Activated CD4-positive, alpha-beta T cell treated with anti-CD3 and anti-CD28 coated beads for 24 hours (primary cell): ENCODE measurements around the gene TRIM2.
A peak's percentile ranks its signal among the peaks of the same experiment; 100 is the strongest.

Experiments
- DNase-seq, 2 donors: peaks; one replicate each; pipeline ENCODE4 v3.0.0-alpha.2; 2020; ENCODE audit warnings: low read depth in 2 of 2

TRIM2 gene

DNA sequence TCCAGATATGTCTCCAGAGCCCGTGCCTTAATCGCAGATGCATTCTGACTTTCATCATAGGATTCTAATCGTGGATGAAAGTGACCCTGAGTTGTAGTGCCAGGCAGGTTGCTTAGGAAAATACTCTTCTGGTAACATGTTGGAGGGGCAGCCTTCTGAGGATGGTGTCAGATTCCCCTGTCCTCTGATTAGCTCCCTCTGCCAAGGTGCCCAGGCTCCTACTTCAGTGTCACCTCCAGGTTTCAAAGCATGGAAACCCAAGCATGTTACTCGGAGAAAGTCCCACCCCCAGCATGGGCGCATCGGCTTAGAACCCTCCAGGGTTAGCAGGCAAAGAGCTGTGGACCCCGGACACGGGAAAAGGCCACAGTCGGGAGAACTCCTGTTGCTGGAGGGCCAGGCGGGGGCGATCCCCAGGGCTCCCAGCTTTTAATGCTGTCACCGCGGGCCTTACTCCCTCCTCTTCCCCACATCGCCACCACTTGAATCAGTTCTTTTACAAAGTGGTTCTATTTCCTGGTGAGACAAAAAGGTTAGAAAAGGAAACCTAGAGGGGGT is 44.5 kb downstream of the TRIM2 start:
- DNase-seq = no peak

DNA sequence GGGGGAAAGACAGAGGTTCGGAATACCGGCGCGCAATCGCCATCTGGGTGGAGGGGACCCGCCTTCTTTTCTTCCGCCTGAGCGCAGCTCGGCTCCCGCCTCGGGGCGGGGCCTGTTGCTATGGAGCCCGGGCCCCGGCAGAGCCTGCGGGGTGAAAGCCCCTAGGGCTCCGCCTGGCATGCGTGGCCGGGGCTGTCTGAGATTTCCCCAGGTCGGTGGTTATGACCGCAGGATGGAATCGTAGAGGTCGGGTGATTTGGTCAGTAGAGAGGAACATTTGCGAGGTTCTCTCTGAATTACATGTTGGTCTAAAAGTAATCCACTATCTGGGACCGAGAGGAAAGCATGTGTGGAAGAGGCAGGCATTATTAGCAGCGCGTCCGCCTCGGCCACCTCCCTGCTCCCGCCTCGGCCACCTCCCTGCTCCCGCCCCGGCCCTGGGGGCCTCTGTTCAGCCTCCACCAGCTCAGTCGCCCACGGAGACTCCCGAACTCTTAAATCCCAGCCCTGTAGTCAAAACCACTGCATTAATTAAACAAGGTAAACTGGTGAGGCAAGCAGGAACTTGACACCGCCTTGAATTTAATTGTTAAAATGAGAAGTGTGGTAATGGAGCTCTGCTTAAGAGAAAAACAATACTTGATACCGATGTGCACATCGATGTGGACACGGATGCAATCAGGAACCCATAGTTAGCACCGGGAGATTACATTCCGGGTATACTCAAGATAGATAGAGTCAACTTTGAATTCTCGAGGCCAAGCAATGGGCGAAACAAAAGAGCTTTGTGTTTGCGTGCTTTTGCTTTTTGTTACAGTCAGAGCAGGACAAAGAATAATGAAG is 45.2 kb downstream of the TRIM2 start:
- DNase-seq = peak; percentile 71 to 77

DNA sequence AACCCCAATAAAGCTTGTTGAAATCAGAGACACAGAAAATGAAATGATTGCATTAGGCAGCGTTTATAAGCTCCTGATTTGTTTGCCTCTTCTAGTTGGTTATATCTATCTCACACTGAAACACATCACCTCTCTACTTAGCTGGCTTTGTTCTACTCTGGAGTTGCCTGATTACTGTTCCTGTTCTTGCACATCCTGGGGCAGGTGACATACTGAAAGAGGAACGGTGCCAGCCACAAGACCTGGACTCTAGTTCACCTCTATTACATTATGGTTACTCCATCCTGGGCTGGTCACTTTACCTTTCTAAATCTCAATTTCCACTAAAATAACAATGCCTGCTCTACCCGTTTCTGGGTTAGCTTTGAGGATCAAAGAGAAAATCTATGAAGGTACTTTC is 47.9 kb downstream of the TRIM2 start:
- DNase-seq = no peak

DNA sequence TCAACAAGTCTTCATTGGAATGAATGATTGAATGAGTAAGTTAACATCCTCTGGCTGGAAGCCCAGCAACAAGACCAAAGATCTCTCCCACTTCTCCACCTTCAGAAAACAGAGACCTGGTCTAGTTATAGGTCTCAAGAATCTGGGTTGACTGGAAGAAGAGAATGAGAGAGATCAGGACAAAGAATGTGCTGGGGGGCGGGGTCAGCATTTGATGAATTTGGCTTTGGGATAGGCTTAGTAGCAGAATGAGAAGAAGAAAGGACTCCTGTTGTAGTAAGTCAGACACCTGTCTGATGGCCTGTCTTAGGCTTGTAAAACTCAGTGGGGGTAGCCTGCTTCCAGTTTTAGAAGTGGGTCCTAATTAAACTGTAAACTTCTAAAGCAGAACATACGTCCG is 51.0 kb downstream of the TRIM2 start:
- DNase-seq = no peak

DNA sequence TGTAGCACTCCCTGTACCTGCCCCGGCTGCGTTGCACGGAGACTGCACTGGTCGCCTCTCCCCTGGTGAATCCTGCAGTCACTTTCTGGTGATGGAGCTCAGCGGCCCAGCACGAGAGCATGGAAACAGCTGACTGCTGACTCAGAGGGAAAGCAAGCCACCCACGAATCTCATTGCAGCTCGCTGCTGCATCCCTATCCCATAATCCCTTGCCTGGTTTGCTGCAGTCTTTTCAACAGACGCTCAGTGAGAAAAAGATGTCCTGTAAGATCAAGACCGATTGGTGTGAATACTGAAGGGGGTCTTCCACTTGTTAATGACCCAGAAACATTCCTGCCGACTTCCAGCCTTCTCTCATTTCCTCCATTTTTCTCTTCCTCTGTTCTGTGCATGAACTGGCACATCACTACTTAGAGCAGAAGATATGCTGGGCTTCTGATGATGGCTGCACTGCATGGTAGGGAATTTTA is 52.9 kb downstream of the TRIM2 start:
- peak; percentile 16 to 19 for DNase-seq

DNA sequence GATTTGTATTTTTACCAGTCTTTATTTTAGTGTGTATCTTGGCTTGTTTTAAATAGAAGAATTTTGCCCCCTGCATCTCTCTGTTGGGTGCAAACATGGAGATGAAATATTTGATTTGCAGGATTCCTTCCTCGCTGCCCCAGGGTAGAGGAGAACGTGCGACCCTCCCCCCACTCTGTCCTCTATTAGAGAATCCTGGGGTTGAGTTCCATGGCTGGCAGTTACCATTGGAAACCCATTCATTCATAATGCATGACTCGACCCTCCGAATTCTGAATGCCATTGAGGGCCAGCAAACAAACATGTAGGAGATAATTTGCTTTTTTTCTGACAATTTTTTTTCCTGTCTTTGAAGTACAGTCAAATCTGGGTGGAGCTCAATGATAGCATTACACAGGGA is 53.7 kb downstream of the TRIM2 start:
- no peak for DNase-seq

DNA sequence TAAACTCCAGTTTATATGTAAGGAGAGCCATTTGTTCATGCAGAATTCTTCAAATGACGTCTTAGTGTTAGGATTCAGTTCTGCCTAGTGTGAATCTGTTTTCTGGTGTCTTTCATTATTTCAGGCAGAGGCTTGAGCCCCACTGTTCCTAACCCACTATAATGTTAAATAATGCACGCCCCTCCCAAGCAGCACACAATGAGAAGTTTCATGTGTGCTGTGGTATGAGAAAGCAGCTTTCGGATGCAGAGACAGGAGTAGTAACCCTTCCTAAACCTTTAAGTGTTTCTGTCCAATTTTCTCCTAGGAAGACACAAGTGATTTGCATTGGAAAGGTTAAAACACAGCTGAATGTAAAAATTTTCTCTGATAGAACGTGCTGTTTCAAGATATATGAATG is 54.5 kb downstream of the TRIM2 start:
- no peak for DNase-seq

DNA sequence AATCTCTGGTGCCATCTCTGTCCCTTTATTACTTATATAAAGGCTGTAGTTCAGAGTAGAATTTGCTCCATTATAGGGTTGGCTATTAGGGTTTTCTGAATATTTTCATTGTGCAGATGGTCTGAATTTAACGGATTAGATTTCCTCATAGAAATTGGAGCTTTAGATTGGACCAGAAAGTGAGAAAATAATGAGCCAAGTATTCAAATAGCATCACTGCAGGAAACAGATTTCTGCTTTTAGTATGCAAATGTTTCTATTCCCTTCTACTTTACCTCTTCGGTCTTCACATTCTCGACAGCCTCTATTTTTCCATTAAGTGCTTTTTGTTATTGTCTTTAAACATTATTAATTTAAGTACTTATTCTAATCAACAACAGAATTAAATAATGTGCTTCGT is 55.4 kb downstream of the TRIM2 start:
- no peak for DNase-seq

DNA sequence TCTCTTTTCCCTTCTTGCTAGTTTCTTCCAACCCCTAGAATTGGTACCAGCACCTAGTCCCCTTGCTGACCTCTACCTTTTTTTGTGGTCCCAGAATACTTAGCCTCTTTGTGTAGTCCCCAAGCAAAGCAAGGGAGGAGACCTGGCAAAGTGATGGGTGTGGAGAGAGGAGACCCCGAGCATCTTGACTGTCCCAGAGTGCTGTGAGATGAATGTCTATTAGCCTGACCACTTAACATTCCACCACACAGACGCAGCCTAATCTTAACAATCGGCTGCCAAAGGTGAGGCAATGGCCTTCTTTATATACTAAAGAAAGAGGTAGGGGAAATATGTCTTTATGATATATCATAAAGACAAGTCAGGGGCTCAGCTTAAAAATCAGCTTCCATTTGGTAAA is 55.9 kb downstream of the TRIM2 start:
- no peak for DNase-seq

DNA sequence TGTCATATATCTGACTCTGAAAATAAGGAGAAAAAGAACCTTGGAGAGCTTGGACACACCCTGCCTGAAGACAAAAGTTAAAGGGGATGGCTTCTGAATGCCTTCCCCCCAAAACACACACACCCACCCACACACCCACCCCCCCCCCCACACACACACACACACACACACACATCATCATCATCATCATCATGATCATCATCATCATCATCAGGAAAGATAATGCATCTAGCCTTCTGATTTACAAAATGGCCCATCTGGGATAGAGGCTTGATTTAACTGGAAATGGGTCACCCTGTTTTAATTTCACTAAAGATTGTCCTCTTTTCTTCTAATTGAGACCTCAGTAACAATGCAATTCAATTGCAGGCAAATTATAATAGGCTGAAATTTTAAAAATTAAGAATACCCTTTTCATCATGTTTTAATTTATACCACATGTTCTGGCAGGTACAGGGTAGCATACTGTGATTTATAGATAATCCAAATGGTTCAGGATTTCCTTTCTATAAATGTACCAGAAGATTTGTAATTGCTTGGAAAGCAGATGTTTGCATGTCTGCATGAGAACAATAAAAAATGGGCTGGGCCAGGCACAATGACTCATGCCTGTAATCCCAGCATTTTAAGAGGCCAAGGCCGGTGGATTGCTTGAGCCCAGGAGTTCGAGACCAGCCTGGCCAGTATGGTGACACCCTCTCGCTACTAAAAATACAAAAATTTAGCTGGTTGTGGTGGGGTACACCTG is 56.5 kb downstream of the TRIM2 start:
- DNase-seq = no peak

DNA sequence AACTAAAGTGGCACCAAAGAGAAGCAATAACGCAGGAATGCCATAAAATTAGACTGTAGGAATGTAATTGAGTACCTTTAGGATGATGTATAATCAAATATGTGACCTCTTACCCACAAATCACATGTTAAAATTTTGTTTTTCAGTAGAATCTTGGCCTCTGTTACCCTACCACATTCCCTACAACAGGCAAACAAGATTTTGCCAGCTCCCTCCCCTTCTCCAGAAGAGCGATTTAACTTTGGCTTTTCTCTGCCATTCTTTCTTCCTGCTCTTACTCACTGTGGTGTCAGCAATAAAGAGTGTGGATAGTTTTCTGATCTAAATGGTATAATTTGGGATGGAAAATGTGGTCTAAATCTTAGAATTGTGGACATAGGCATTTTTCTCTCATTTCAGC is 57.2 kb downstream of the TRIM2 start:
- DNase-seq = no peak

DNA sequence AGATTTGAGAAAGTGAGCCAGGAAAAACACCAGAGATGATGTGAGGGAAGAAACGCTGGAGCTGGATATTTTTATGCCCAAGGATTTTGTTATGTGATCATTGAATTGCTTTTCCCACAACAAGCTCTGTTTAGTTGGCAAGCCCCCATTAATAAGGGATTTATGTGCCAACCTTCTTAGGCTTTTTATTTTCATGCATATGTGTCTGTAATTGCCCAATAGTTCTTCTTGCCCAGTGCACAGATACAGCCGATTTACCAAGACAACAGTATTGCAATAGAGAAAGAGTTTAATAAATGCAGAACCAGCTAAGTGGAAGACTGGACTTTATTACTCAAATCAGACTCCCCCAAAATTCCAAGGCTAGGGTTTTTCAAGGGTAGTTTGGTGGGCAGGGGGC is 57.7 kb downstream of the TRIM2 start:
- no peak for DNase-seq

DNA sequence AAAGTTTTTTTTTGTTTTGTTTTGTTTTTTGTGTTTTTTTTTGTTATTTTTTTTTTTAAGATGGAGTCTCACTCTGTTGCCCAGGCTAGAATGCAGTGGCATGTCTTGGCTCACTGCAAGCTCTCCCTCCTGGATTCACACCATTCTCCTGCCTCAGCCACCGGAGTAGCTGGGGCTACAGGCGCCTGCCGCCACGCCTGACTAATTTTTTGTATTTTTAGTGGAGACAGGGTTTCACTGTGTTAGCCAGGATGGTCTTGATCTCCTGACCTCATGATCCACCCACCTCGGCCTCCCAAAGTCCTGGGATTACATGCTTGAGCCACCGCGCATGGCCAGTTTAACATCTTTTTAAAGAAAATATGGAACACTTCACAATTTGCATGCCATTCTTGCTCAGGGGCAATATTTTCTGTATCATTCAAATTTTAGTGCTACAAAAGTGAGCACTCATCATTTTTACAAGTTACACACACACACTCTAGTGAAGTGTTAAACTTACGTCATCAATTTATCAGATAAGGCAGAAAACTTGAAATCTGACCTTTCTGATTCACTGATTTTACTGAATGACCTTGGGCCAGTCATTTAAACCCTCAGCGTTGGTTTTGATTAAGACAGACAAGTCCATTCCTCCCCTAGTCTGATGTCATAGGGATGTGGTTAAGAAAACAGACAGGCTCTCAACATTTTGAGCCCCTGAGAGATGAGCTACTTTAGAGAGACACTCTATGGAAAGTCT is 61.2 kb downstream of the TRIM2 start:
- no peak for DNase-seq

DNA sequence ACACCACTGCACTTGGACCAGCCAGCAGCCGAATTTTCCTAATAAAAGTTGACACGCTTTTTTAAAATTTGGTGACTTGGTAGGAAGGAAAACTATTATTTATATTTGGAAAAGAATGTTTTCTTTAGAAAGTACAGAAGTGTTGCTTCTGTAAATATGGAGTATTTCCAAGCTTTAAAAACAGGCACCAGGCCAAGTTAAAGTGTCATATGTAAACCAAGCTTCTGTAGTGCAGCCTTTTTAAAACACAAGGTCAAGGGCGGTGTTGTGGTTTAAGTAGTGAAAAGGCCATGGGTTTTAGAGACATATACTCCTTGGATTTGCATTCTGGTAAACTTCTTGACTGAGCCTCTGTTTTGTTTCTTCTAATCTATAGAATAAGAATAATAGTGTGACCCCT is 62.7 kb downstream of the TRIM2 start:
- no peak for DNase-seq

DNA sequence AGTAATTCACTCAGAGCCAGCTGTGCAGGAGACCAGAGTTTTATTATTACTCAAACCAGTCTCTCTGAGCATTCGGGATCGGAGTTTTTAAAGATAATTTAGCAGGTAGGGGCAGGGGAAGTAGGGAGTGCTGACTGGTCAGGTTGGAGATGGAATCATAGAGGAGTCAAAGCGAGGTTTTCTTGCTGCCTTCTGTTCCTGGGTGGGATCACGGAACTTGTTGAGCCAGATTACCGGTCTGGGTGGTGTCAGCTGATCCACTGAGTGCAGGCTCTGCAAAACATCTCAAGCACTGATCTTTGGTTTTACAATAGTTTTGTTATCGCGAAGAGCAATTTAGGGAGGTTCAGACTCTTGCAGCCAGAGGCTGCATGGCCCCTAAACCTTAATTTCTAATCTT is 63.6 kb downstream of the TRIM2 start:
- DNase-seq = no peak

DNA sequence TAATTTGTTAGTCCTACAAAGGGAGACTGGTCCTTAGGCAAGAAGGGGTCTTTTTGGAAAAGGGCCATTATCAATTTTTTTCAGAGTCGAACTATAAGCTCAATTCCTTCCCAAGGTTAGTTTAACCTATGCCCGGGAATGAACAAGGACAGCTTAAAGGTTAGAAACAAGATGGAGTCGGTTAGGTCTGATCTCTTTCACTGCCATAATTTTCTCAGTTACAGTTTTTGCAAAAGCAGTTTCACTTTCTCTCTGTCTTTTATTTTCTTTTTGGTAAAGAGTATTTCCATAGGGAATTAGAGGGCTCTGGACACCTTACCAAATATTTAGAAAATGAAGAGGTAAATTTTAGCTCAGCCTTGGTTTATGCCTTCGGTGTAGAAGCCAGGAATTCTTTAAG is 64.1 kb downstream of the TRIM2 start:
- DNase-seq = no peak

DNA sequence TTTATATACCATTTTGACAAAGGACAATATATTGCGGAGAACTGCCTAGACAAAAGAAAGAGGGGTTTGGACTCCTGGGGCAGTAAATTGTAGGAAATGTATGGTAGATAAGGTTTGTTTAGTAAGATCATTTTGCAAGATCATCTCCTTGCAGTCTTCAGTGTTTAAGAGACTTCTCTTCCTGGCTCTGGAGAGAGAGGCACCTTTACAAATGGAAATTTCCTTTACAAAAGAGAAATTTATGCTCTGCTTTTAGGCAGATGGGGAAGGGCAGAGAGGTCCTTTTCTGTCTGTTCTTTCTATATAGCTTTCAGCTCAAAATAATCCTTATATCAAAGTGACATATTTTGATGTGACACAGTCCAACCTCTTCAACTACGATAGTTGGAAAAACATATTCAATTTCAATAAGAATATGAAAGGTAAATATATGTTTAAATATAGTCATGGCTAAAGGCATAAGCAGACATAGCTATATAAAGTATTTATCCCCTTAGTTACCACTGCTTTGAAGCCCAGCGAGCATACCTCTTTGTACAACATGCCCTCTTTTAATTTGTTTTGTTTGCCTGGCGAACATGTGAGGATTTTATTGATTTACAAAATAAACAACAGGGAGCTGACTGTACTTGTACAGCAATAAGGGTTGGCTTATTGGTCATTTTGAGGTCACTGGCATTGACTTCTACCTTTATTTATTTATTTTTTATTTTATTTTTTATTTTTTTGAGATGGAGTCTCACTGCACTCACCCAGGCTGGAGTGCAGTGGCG is 65.2 kb downstream of the TRIM2 start:
- DNase-seq = no peak

DNA sequence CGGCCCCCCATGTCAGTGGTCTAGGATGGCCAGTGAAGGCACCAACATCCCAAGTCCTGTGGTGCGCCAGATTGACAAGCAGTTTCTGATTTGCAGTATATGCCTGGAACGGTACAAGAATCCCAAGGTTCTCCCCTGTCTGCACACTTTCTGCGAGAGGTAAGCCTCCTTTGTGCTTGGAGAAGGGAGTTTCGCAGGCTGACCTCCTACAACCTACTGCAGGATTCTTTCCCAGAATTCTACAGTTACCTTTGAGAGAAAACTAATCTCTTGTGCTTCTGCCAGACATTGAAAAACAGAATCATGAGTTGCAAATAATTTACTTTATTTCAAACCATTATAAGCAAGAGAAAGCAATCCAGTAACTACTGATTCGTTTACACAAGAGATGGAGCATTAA is 66.1 kb downstream of the TRIM2 start:
- DNase-seq = no peak

DNA sequence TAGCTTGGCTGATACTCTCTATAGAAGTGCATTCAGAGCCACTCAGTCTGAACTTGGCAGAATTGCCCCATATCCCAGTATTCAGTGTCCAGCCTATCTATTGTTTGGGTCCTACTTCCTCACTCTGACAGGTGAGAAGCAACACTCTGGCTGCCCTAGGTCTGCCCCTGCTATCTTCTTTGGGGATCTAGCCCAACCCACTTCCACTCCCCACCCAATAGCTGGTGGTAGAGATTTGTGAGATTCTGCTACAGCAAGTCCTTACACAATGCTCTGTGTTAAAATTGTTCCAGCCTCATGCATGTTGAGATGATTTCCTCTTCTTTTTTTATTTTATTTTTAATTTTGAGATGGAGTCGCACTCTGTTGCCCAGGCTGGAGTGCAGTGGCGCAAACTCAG is 67.6 kb downstream of the TRIM2 start:
- no peak for DNase-seq

DNA sequence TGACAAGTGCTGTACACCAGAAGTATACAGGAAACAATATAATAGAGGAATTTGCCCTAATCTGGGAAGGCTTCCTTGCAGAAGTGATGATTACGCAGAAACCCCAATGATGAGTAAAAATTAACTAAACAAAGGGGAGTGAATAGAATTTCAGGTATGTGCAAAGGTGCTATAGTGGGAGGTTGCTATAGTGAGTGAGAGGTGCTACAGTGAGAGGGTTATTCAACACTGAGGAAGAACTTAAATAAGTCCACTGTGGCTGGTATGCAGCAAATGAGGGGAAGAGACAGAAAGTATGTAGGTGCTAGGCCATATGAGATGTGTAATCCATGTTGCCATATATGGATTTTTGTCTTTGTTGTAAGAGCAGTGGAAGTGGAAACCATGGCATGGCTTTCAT is 69.5 kb downstream of the TRIM2 start:
- DNase-seq = no peak

DNA sequence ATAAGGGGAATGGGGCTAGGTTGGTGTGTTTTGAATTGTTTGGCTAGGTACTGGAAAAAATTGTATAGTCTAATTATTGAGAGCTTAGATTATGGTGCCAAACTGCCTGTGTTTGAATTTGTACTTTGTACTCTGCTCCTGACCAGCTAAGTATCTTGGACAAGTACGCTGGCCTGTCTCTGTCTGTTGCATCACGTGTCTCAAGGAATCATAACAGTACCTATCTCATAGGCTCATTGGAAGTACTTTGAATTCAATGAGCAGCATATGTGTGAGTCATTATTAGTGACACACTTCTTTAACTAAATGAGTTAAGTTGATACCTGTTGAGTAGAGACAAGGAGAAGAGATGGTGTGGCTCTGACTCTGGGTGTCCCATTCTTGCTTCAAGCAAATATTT is 70.7 kb downstream of the TRIM2 start:
- no peak for DNase-seq
